IMR-90 (cell line): ENCODE results near the gene ADAM33. TPM values are rescaled to one million over a fixed set of nuclear protein-coding genes. Genes with fewer than 3 reads are reported as not detected.

Experiments used
- ATAC-seq: fragments of 200-7000 bp; cut with Tn5 transposase; 2 replicates; pipeline ENCODE4 v1.9.1; 2020; ENCODE audit warnings: low read depth, mild to moderate bottlenecking, moderate library complexity
- BruUV-seq: library from RNA; stranded (reverse); fragments of 400-500 nt; replicated peaks from 2 replicates; lab custom pipeline; 2021; lab: Mats Ljungman, UMichigan
- CTCF ChIA-PET: fragments of 300-600 bp; formaldehyde crosslinking; extraction: SDS; loops from one replicate; lab custom pipeline; 2021; ENCODE audit warnings: antibody characterized with exemption; lab: Yijun Ruan, JAX
- POLR2A ChIA-PET: fragments of 300-600 bp; sonication (Branson Sonifier 250); formaldehyde crosslinking; loops from one replicate; lab custom pipeline; 2022; ENCODE audit warnings: antibody characterized with exemption; ENCODE audit not compliant: unreplicated experiment; lab: Charles Lee
- DNase-seq: peaks from one replicate; pipeline ENCODE4 v3.0.0; 2013
- H2AFZ ChIP-seq: replicated peaks from 2 replicates; pipeline ENCODE3; 2013; ENCODE audit warnings: low read length, mild to moderate bottlenecking; ENCODE audit not compliant: poor library complexity
- H2AK5ac ChIP-seq: 2 replicates; pipeline ENCODE4 v1.6.1; 2013; ENCODE audit warnings: low read depth, low read length, inconsistent platforms
- H2AK9ac ChIP-seq: replicated peaks from 2 replicates; pipeline ENCODE3; 2013; ENCODE audit warnings: mild to moderate bottlenecking, low read depth, low read length, moderate library complexity; ENCODE audit not compliant: poor library complexity
- H2BK120ac ChIP-seq: 2 replicates; pipeline ENCODE4 v1.6.1; 2013; ENCODE audit warnings: low read depth, low read length, inconsistent platforms
- H2BK15ac ChIP-seq: 3 replicates; pipeline ENCODE4 v1.6.1; 2013; ENCODE audit warnings: low read depth, low read length, inconsistent platforms
- H2BK20ac ChIP-seq: 2 replicates; pipeline ENCODE4 v1.6.1; 2013; ENCODE audit warnings: low read depth, mild to moderate bottlenecking, inconsistent platforms, low read length, moderate library complexity
- H2BK5ac ChIP-seq: 2 replicates; pipeline ENCODE4 v1.6.1; 2013; ENCODE audit warnings: mild to moderate bottlenecking, low read depth, low read length, inconsistent platforms; ENCODE audit not compliant: poor library complexity, severe bottlenecking
- H3K14ac ChIP-seq: replicated peaks from 2 replicates; pipeline ENCODE4 v1.6.1; 2013; ENCODE audit warnings: low read depth, low read length, inconsistent platforms
- H3K18ac ChIP-seq: 2 replicates; pipeline ENCODE4 v1.6.1; 2013; ENCODE audit warnings: low read depth, low read length, control low read depth
- H3K23ac ChIP-seq: 2 replicates; pipeline ENCODE4 v1.6.1; 2013; ENCODE audit warnings: low read depth, low read length, inconsistent platforms
- H3K27ac ChIP-seq: 2 replicates; pipeline ENCODE4 v1.5.1; 2013; ENCODE audit warnings: mild to moderate bottlenecking, control low read depth, low read length; ENCODE audit not compliant: insufficient read depth
- H3K27me3 ChIP-seq: 2 replicates; pipeline ENCODE4 v1.6.1; 2013; ENCODE audit warnings: low read length; ENCODE audit not compliant: control insufficient read depth, insufficient read depth
- H3K36me3 ChIP-seq: 2 replicates; pipeline ENCODE4 v1.6.1; 2013; ENCODE audit warnings: low read length, mixed read lengths; ENCODE audit not compliant: control insufficient read depth, insufficient read depth
- H3K4ac ChIP-seq: 2 replicates; pipeline ENCODE4 v1.6.1; 2013; ENCODE audit warnings: low read depth, low read length, inconsistent platforms
- H3K4me1 ChIP-seq: 2 replicates; pipeline ENCODE4 v1.6.1; 2013; ENCODE audit warnings: low read length, mixed read lengths; ENCODE audit not compliant: control insufficient read depth, insufficient read depth
- H3K4me2 ChIP-seq: 2 replicates; pipeline ENCODE4 v1.6.1; 2013; ENCODE audit warnings: low read depth, mild to moderate bottlenecking, control low read depth, low read length, moderate library complexity
- H3K4me3 ChIP-seq: 2 replicates; pipeline ENCODE4 v1.5.1; 2013; ENCODE audit warnings: low read depth, mild to moderate bottlenecking, control low read depth, low read length, moderate library complexity; ENCODE audit not compliant: insufficient read depth
- H3K56ac ChIP-seq: 2 replicates; pipeline ENCODE4 v1.6.1; 2013; ENCODE audit warnings: low read length, inconsistent platforms; ENCODE audit not compliant: insufficient read depth; ENCODE audit errors: extremely low read depth
- H3K79me1 ChIP-seq, 2 experiments: 2 replicates each; pipeline ENCODE4 v1.6.1; 2013; ENCODE audit warnings: low read length in 2 of 2, inconsistent platforms in 1 of 2, low read depth in 1 of 2
- H3K9ac ChIP-seq: 2 replicates; pipeline ENCODE4 v1.6.1; 2013; ENCODE audit warnings: low read depth, low read length, control low read depth
- H3K9me1 ChIP-seq: 2 replicates; pipeline ENCODE4 v1.6.1; 2013; ENCODE audit warnings: low read length, inconsistent platforms; ENCODE audit not compliant: insufficient read depth
- H3K9me3 ChIP-seq: 2 replicates; pipeline ENCODE4 v1.6.1; 2013; ENCODE audit warnings: low read length; ENCODE audit not compliant: control insufficient read depth, insufficient read depth
- H4K20me1 ChIP-seq: 2 replicates; pipeline ENCODE4 v1.6.1; 2013; ENCODE audit warnings: low read length, inconsistent platforms; ENCODE audit not compliant: insufficient read depth
- H4K5ac ChIP-seq: 2 replicates; pipeline ENCODE4 v1.6.1; 2013; ENCODE audit warnings: mild to moderate bottlenecking, low read depth, low read length, control low read depth
- H4K8ac ChIP-seq, 2 experiments: 2 replicates each; pipeline ENCODE4 v1.6.1; 2013; ENCODE audit warnings: low read depth in 2 of 2, low read length in 2 of 2, control low read depth in 1 of 2, inconsistent platforms in 1 of 2
- H4K91ac ChIP-seq: 2 replicates; pipeline ENCODE4 v1.6.1; 2013; ENCODE audit warnings: low read depth, low read length, inconsistent platforms; ENCODE audit not compliant: insufficient read depth
- BHLHE40 ChIP-seq: fragments of 150-350 bp; IDR thresholded peaks from 2 replicates; pipeline ENCODE4 v1.6.1; 2016; ENCODE audit warnings: mild to moderate bottlenecking, low read depth, low read length
- FOS ChIP-seq: fragments of 150-350 bp; IDR thresholded peaks from 2 replicates; pipeline ENCODE4 v1.6.1; 2016; ENCODE audit warnings: low read depth, low read length
- MXI1 ChIP-seq: IDR thresholded peaks from 2 replicates; pipeline ENCODE4 v1.6.1; 2012; ENCODE audit warnings: low read depth, mild to moderate bottlenecking, low read length, moderate library complexity, borderline replicate concordance
- NFE2L2 ChIP-seq: fragments of 150-350 bp; IDR thresholded peaks from 2 replicates; pipeline ENCODE4 v1.6.1; 2016; ENCODE audit warnings: low read depth, mild to moderate bottlenecking, low read length
- RCOR1 ChIP-seq: IDR thresholded peaks from 2 replicates; pipeline ENCODE4 v1.6.1; 2012; ENCODE audit warnings: mild to moderate bottlenecking, low read length, improper control_type of control experiment; ENCODE audit not compliant: insufficient replicate concordance
- RFX5 ChIP-seq: IDR thresholded peaks from 2 replicates; pipeline ENCODE4 v1.8.0; 2012; ENCODE audit warnings: low read depth, mild to moderate bottlenecking, low read length, moderate library complexity
- USF2 ChIP-seq: fragments of 150-350 bp; IDR thresholded peaks from 2 replicates; pipeline ENCODE4 v1.6.1; 2017; ENCODE audit warnings: mild to moderate bottlenecking, antibody characterized with exemption, low read length, low read depth
- WGBS, 2 experiments: methylation state at CpG; one replicate each; pipeline versions ENCODE4 v1.1.5 to v1.1.7; 2013; ENCODE audit warnings: missing lambda C conversion rate in 2 of 2; ENCODE audit not compliant: insufficient read length in 1 of 2; ENCODE audit errors: extremely low coverage in 2 of 2; 5-methylcytosine and 5-hydroxymethylcytosine counted together
- dilution Hi-C: fragments of 300-500 bp; cut with HindIII; formaldehyde crosslinking; loops from one replicate; pipeline ENCODE4 v1.14.3; 2018; ENCODE audit warnings: low sequenced_read_pairs; ENCODE audit not compliant: unreplicated experiment
- in situ Hi-C: fragments of 300-500 bp; cut with MboI; formaldehyde crosslinking; loops from 3 replicates; pipeline ENCODE4 v1.14.3; 2019; ENCODE audit warnings: low sequenced_read_pairs, inconsistent platforms, mixed read lengths
- intact Hi-C: fragments of 100-400 bp; cut with micrococcal nuclease; formaldehyde crosslinking; loops from 2 replicates; pipeline ENCODE4 v1.10.0; 2022
- polyA plus RNA-seq, 3 experiments: library from polyadenylated mRNA; depleted of rRNA; stranded (reverse); fragments of >200 nt; gene quantifications; 2 replicates each; pipeline ENCODE4 v1.2.3, GENCODE V29; 2012; ENCODE audit warnings: low replicate concordance in 1 of 3
- total RNA-seq: library from RNA; depleted of rRNA; stranded (reverse); fragments of >200 nt; gene quantifications from 2 replicates; pipeline ENCODE4 v1.2.3, GENCODE V29; 2012

ADAM33 gene
- total and polyA plus RNA-seq, 2 of the 4 experiments (the other 2 are of a cell fraction): 0.18 to 1.7 TPM

DNA sequence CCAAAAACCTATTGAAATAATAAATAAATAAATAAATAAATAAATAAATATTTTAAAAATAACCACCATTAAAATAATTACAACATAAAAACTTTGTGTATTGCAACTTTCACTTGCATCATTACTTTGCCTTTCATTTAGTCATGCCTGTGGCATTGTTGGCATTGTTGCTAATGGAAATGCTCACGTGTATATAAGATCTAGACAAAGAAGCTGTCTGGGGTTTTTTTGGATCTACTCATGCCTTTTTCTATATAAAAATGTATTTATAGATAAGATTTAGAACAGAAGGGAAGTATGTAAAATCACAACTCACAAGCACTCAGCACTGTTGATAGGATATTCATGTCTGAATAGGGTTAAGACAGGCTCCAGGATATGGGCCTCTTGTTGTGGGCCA, 46.5 kb downstream of the ADAM33 start:
- Histone ChIP-seq H4K8ac (no peak overlapping the region), H2AFZ (no peak overlapping the region), H3K27ac (no peak overlapping the region), H2BK20ac (no peak overlapping the region), H3K56ac (no peak overlapping the region), H4K20me1 (no peaks in the 10 kb centered on the region), H2BK15ac (no peak overlapping the region), H2BK5ac (no peak overlapping the region), H3K4me1 (no peaks in the 10 kb centered on the region), H3K4me3 (no peak overlapping the region), H3K23ac (no peak overlapping the region), H3K79me1 (no peaks in the 10 kb centered on the region), H4K91ac (no peak overlapping the region), H2AK5ac (no peak overlapping the region), H4K5ac (no peak overlapping the region), H3K36me3 (peaks cover 4% of the 10 kb centered on the region; the same call in 1 of the 2 replicates), H3K9me3 (no peaks in the 10 kb centered on the region), H2BK120ac (no peak overlapping the region), H2AK9ac (no peak overlapping the region), H3K9ac (no peak overlapping the region), H3K9me1 (no peaks in the 10 kb centered on the region), H3K4ac (no peak overlapping the region), H3K18ac (no peak overlapping the region), H3K14ac (no peak overlapping the region), H3K27me3 (no peaks in the 10 kb centered on the region), H3K4me2 (no peak overlapping the region)
- intact Hi-C loops: no loop called here
- ATAC-seq (no peak), DNase-seq (no peak)
- POLR2A ChIA-PET: no interaction called here
- in situ Hi-C loops: no loop called here
- no CpG with 5 or more reads among the region's 1 CpG for WGBS, 2 experiments
- dilution Hi-C loops: no loop called here
- BruUV-seq: no TSS peak
- CTCF ChIA-PET: interaction anchor here (1.1 kb wide), 1 partner anchor 10 kb away, joined by 3 read pairs; no protein-coding TSS in a partner anchor
- no peak for TF ChIP-seq FOS
- TF ChIP-seq USF2: no peak
- no peak for TF ChIP-seq MXI1
- no peak for TF ChIP-seq NFE2L2
- no peak for TF ChIP-seq RFX5
- TF ChIP-seq BHLHE40: no peak
- TF ChIP-seq RCOR1: no peak
